H1 (cell line): ENCODE data around the gene MRPL45. TPM values are rescaled to one million over a fixed set of nuclear protein-coding genes. Genes with fewer than 3 reads are reported as not detected.
"Not testable (repeated sequence)": the region's sequence is repeated elsewhere in the genome, so short reads cannot be mapped to it uniquely, and the experiment has no call there.

Experiments
- CTCF ChIA-PET: fragments of 300-600 bp; sonication (Branson Sonifier 250); formaldehyde crosslinking; loops from one replicate; lab custom pipeline; 2021; ENCODE audit not compliant: partially characterized antibody; lab: Charles Lee
- POLR2A ChIA-PET: fragments of 300-600 bp; sonication (Branson Sonifier 250); formaldehyde crosslinking; loops from one replicate; lab custom pipeline; 2021; ENCODE audit warnings: inconsistent platforms; ENCODE audit not compliant: partially characterized antibody; lab: Charles Lee
- DNase-seq, 2 experiments: peaks; one replicate each; pipeline versions ENCODE4 v3.0.0 to v3.0.0-alpha.2; 2010 to 2022; ENCODE audit warnings: low spot score in 2 of 2, low read depth in 1 of 2, mixed read lengths in 1 of 2
- FAIRE-seq: peaks from 2 replicates; lab custom pipeline; 2011; peaks lifted over from hg19 to GRCh38; lab: Jason Lieb, UNC
- H2AFZ ChIP-seq: 2 replicates; pipeline ENCODE4 v1.8.1; 2012; ENCODE audit warnings: low read length, inconsistent platforms
- H2AK5ac ChIP-seq: 2 replicates; pipeline ENCODE4 v1.6.1; 2013; ENCODE audit warnings: low read depth, low read length
- H2BK120ac ChIP-seq: replicated peaks from 2 replicates; pipeline ENCODE3; 2013; ENCODE audit warnings: low read depth, low read length, inconsistent platforms
- H2BK12ac ChIP-seq: 2 replicates; pipeline ENCODE4 v1.6.1; 2013; ENCODE audit warnings: low read depth, low read length
- H2BK15ac ChIP-seq: 2 replicates; pipeline ENCODE4 v1.6.1; 2013; ENCODE audit warnings: low read length
- H2BK20ac ChIP-seq: 2 replicates; pipeline ENCODE4 v1.6.1; 2013; ENCODE audit warnings: low read length
- H2BK5ac ChIP-seq: 2 replicates; pipeline ENCODE4 v1.6.1; 2013; ENCODE audit warnings: low read depth, low read length
- H3K14ac ChIP-seq: 2 replicates; pipeline ENCODE4 v1.6.1; 2013; ENCODE audit warnings: inconsistent platforms; ENCODE audit not compliant: insufficient read length
- H3K18ac ChIP-seq: 2 replicates; pipeline ENCODE4 v1.6.1; 2013; ENCODE audit warnings: low read length; ENCODE audit errors: extremely low read depth
- H3K23ac ChIP-seq: 2 replicates; pipeline ENCODE4 v1.6.1; 2013; ENCODE audit warnings: inconsistent platforms; ENCODE audit not compliant: insufficient read length
- H3K23me2 ChIP-seq: 2 replicates; pipeline ENCODE4 v1.6.1; 2013; ENCODE audit warnings: low read depth, low read length
- H3K27ac ChIP-seq: 2 replicates; pipeline ENCODE4 v1.6.1; 2011; ENCODE audit warnings: low read depth, low read length, inconsistent platforms
- H3K27me3 ChIP-seq, 4 experiments: replicated peaks in 1 of 4; 1 replicate in 1 of 4; 2 replicates in 3 of 4; pipeline versions ENCODE4 v1.6.1 to v1.8.1; 2011 to 2013; ENCODE audit warnings: low read length in 3 of 4, mild to moderate bottlenecking in 3 of 4, inconsistent platforms in 2 of 4, mixed read lengths in 2 of 4, moderate library complexity in 1 of 4; ENCODE audit not compliant: control insufficient read depth in 3 of 4, insufficient read depth in 3 of 4; ENCODE audit errors: extremely low read depth in 1 of 4
- H3K36me3 ChIP-seq, 4 experiments: 2 replicates each; pipeline versions ENCODE4 v1.6.1 to v1.8.1; 2011 to 2013; ENCODE audit warnings: mild to moderate bottlenecking in 4 of 4, low read length in 3 of 4, moderate library complexity in 2 of 4, control low read depth in 1 of 4, inconsistent platforms in 1 of 4; ENCODE audit not compliant: insufficient read depth in 4 of 4, control insufficient read depth in 2 of 4
- H3K4ac ChIP-seq: replicated peaks from 2 replicates; pipeline ENCODE3; 2013; ENCODE audit warnings: low read length, low read depth, mixed read lengths, inconsistent platforms; ENCODE audit not compliant: insufficient read length
- H3K4me1 ChIP-seq, 4 experiments: replicated peaks in 1 of 4; 1 replicate in 1 of 4; 2 replicates in 3 of 4; pipeline versions ENCODE4 v1.6.1 to v1.8.1; 2011 to 2013; ENCODE audit warnings: low read length in 3 of 4, inconsistent platforms in 2 of 4, mixed read lengths in 1 of 4; ENCODE audit not compliant: insufficient read depth in 4 of 4, control insufficient read depth in 3 of 4
- H3K4me2 ChIP-seq, 2 experiments: 2 replicates each; pipeline versions ENCODE4 v1.6.1 to v1.8.1; 2011 to 2013; ENCODE audit warnings: low read depth in 2 of 2, low read length in 2 of 2, control low read depth in 1 of 2, inconsistent platforms in 1 of 2, mild to moderate bottlenecking in 1 of 2; ENCODE audit not compliant: insufficient read depth in 1 of 2
- H3K4me3 ChIP-seq, 4 experiments: fragments of 200-600, 300-600 bp in 1 of 4; sonication (generic), shearing (Covaris generic), sonication (Bioruptor Twin) in 1 of 4; 2 replicates each; pipeline versions ENCODE4 v1.5.1 to v1.8.1; 2011 to 2016; ENCODE audit warnings: low read length in 4 of 4, low read depth in 3 of 4, control low read depth in 2 of 4, inconsistent platforms in 2 of 4, mild to moderate bottlenecking in 2 of 4, mixed read lengths in 1 of 4, moderate library complexity in 1 of 4; ENCODE audit not compliant: insufficient read depth in 2 of 4; ENCODE audit errors: extremely low read depth in 1 of 4
- H3K56ac ChIP-seq: replicated peaks from 2 replicates; pipeline ENCODE3; 2013; ENCODE audit warnings: low read depth, mild to moderate bottlenecking, mixed read lengths, low read length, inconsistent platforms; ENCODE audit not compliant: insufficient read length
- H3K79me1 ChIP-seq: 2 replicates; pipeline ENCODE4 v1.6.1; 2013; ENCODE audit warnings: low read depth, low read length, control low read depth
- H3K79me2 ChIP-seq, 2 experiments: 2 replicates each; pipeline versions ENCODE4 v1.6.1 to v1.8.1; 2012 to 2013; ENCODE audit warnings: low read length in 2 of 2, mild to moderate bottlenecking in 2 of 2, inconsistent platforms in 1 of 2; ENCODE audit not compliant: insufficient read depth in 2 of 2, control insufficient read depth in 1 of 2
- H3K9ac ChIP-seq, 4 experiments: replicated peaks in 1 of 4; 1 replicate in 1 of 4; 2 replicates in 3 of 4; pipeline versions ENCODE4 v1.6.1 to v1.8.1; 2011 to 2013; ENCODE audit warnings: low read depth in 3 of 4, low read length in 3 of 4, control low read depth in 2 of 4, mild to moderate bottlenecking in 2 of 4, moderate library complexity in 2 of 4, inconsistent platforms in 1 of 4; ENCODE audit errors: extremely low read depth in 1 of 4
- H3K9me3 ChIP-seq, 2 experiments: 2 replicates each; pipeline versions ENCODE4 v1.6.1 to v1.8.1; 2012 to 2013; ENCODE audit warnings: mild to moderate bottlenecking in 2 of 2, moderate library complexity in 2 of 2, control low read depth in 1 of 2, inconsistent platforms in 1 of 2, low read depth in 1 of 2, low read length in 1 of 2, mixed read lengths in 1 of 2; ENCODE audit not compliant: insufficient read depth in 2 of 2
- H4K20me1 ChIP-seq, 2 experiments: replicated peaks in 1 of 2; 2 replicates each; pipeline versions ENCODE3 to v1.8.1; 2011 to 2013; ENCODE audit warnings: inconsistent platforms in 2 of 2, low read length in 2 of 2, mild to moderate bottlenecking in 1 of 2; ENCODE audit not compliant: insufficient read depth in 2 of 2, control insufficient read depth in 1 of 2
- H4K5ac ChIP-seq: 2 replicates; pipeline ENCODE4 v1.6.1; 2013; ENCODE audit warnings: low read length, low read depth, mixed read lengths, inconsistent platforms; ENCODE audit not compliant: insufficient read length
- H4K8ac ChIP-seq: 2 replicates; pipeline ENCODE4 v1.8.0; 2013; ENCODE audit warnings: mild to moderate bottlenecking, moderate library complexity, low read length, inconsistent platforms; ENCODE audit not compliant: insufficient read depth; ENCODE audit errors: extremely low read depth
- H4K91ac ChIP-seq: replicated peaks from 2 replicates; pipeline ENCODE3; 2013; ENCODE audit warnings: low read length, mixed read lengths, inconsistent platforms; ENCODE audit not compliant: insufficient read length
- WGBS, 2 experiments: shearing (Covaris generic) in 1 of 2; methylation state at CpG; one replicate each; pipeline versions ENCODE4 v1.1.6 to v1.1.7; 2013 to 2015; ENCODE audit warnings: low lambda C conversion rate in 2 of 2, mixed read lengths in 2 of 2, inconsistent platforms in 1 of 2, low coverage in 1 of 2, missing lambda C conversion rate in 1 of 2; ENCODE audit not compliant: insufficient replicate concordance in 2 of 2, insufficient coverage in 1 of 2, insufficient read length in 1 of 2; ENCODE audit errors: extremely low coverage in 1 of 2, missing lambda C conversion rate in 1 of 2; 5-methylcytosine and 5-hydroxymethylcytosine counted together
- polyA plus RNA-seq, 7 experiments: library from polyadenylated mRNA; depleted of rRNA in 3 of 7; stranded (reverse) in 5 of 7; unstranded in 2 of 7; fragments of >200 nt in 5 of 7; fragments of 200-250 nt in 2 of 7; gene quantifications; 1 replicate in 5 of 7; 2 replicates in 1 of 7; 4 replicates in 1 of 7; pipeline versions ENCODE4 v1.2.1 to v1.2.3, GENCODE V29; 2011 to 2013; ENCODE audit warnings: missing spikeins in 2 of 7, mixed read lengths in 2 of 7
- total RNA-seq: library from RNA; stranded (reverse); fragmentation: NEBNext Ultra II Directional; extraction: Animal tissue kit (Norgen Biotek cat#: 25700); gene quantifications from 2 replicates; pipeline ENCODE4 v1.2.1, GENCODE V29; 2021

MRPL45 gene
- total and polyA plus RNA-seq, 2 of the 8 experiments (the other 6 are each of a cell fraction or from before 2014, with no cell fraction given), result 65.6 to 71.7 TPM

GRCh38 chr17:38289760-38290159, 7.2 kb upstream of the MRPL45 start:
- FAIRE-seq, H4K8ac ChIP-seq, H3K9me3 ChIP-seq, H2BK20ac ChIP-seq, H3K27ac ChIP-seq, H3K9ac ChIP-seq, H2AK5ac ChIP-seq, H3K4me2 ChIP-seq, H3K23ac ChIP-seq, H3K36me3 ChIP-seq, H2BK12ac ChIP-seq, H2BK5ac ChIP-seq, H3K4me3 ChIP-seq, H3K79me2 ChIP-seq, CTCF ChIA-PET, H4K20me1 ChIP-seq, H3K18ac ChIP-seq, H3K4me1 ChIP-seq, H4K5ac ChIP-seq, H2AFZ ChIP-seq, H4K91ac ChIP-seq, H2BK15ac ChIP-seq, H3K4ac ChIP-seq, H3K23me2 ChIP-seq, H3K27me3 ChIP-seq, DNase-seq, POLR2A ChIA-PET, H2BK120ac ChIP-seq, H3K56ac ChIP-seq, H3K79me1 ChIP-seq, H3K14ac ChIP-seq: not testable (repeated sequence)
- 67% methylated on average over 1 of the region's 1 CpG; no CpG with 5 or more reads in 1 of the 2 experiments for WGBS, 2 experiments

- H2BK120ac ChIP-seq, H3K27me3 ChIP-seq, H3K9ac ChIP-seq, H4K5ac ChIP-seq, H3K27ac ChIP-seq, H4K8ac ChIP-seq, H3K9me3 ChIP-seq, H2BK5ac ChIP-seq, H3K4me2 ChIP-seq, H3K79me2 ChIP-seq, H3K4me3 ChIP-seq, H3K23me2 ChIP-seq, POLR2A ChIA-PET, H2AFZ ChIP-seq, FAIRE-seq, H2BK12ac ChIP-seq, DNase-seq, H3K23ac ChIP-seq, H2BK20ac ChIP-seq, H3K4me1 ChIP-seq, H3K56ac ChIP-seq, H4K91ac ChIP-seq, H3K4ac ChIP-seq, H4K20me1 ChIP-seq, H3K36me3 ChIP-seq, H3K79me1 ChIP-seq, H3K18ac ChIP-seq, H2BK15ac ChIP-seq, H2AK5ac ChIP-seq, H3K14ac ChIP-seq: not testable (repeated sequence)
- CTCF ChIA-PET, result interaction anchor here (0.8 kb wide), 1 partner anchor 38 kb away, joined by 3 read pairs; no protein-coding TSS in a partner anchor
- WGBS, 2 experiments, result 92% methylated on average over 17 of the region's 21 CpGs; no CpG with 5 or more reads in 1 of the 2 experiments
Measured at GRCh38 chr17:38295602-38296365, 1.2 kb upstream of the MRPL45 start.
